GM12873 (cell line): ENCODE data around the gene UGT1A4.

Source experiments
- CTCF ChIP-seq: IDR thresholded peaks from 2 replicates; pipeline ENCODE4 v1.5.1; 2012; ENCODE audit warnings: low read depth, mild to moderate bottlenecking, moderate library complexity, low read length, control low read depth; ENCODE audit not compliant: insufficient read depth; ENCODE audit errors: missing control alignments

The UGT1A4 gene

GRCh38 chr2:233798335-233799086 is 80.0 kb downstream of the UGT1A4 start:
- TF ChIP-seq CTCF, result no peak

- no peak for TF ChIP-seq CTCF
Measured at GRCh38 chr2:233799087-233799665, 80.6 kb downstream of the UGT1A4 start.

- TF ChIP-seq CTCF, result no peak
Measured at GRCh38 chr2:233799716-233800115, 81.2 kb downstream of the UGT1A4 start.

- peak; percentile 9 for TF ChIP-seq CTCF
Measured at GRCh38 chr2:233800208-233800607, 81.7 kb downstream of the UGT1A4 start.

GRCh38 chr2:233801357-233802131 is 83.0 kb downstream of the UGT1A4 start:
- no peak for TF ChIP-seq CTCF

GRCh38 chr2:233802132-233802815 is 83.7 kb downstream of the UGT1A4 start:
- TF ChIP-seq CTCF, result no peak
